Mesendoderm (in vitro differentiated cells): ENCODE data around the gene MGAT3.

Experiments used
- DNase-seq: peaks from one replicate; pipeline ENCODE4 v3.0.0; 2013
- H2AK5ac ChIP-seq: 2 replicates; pipeline ENCODE4 v1.6.1; 2013; ENCODE audit warnings: low read length, inconsistent platforms
- H2BK120ac ChIP-seq: 2 replicates; pipeline ENCODE4 v1.6.1; 2013; ENCODE audit warnings: low read depth, mild to moderate bottlenecking, low read length, moderate library complexity, mixed read lengths
- H2BK15ac ChIP-seq: replicated peaks from 2 replicates; pipeline ENCODE4 v1.6.1; 2013; ENCODE audit warnings: low read depth, mild to moderate bottlenecking, moderate library complexity
- H2BK5ac ChIP-seq: 2 replicates; pipeline ENCODE4 v1.6.1; 2013; ENCODE audit warnings: low read length, inconsistent platforms
- H3K18ac ChIP-seq: 2 replicates; pipeline ENCODE4 v1.6.1; 2013; ENCODE audit warnings: mild to moderate bottlenecking, low read length, mixed read lengths
- H3K23ac ChIP-seq: one replicate; pipeline ENCODE4 v1.6.1; 2013; ENCODE audit warnings: low read length
- H3K27ac ChIP-seq: 2 replicates; pipeline ENCODE4 v1.5.1; 2013; ENCODE audit warnings: low read depth, mild to moderate bottlenecking, inconsistent platforms, low read length, moderate library complexity
- H3K27me3 ChIP-seq: 2 replicates; pipeline ENCODE4 v1.6.1; 2013; ENCODE audit warnings: low read length, control low read depth, mild to moderate bottlenecking, inconsistent platforms; ENCODE audit not compliant: insufficient read depth, poor library complexity
- H3K36me3 ChIP-seq: 2 replicates; pipeline ENCODE4 v1.6.1; 2013; ENCODE audit warnings: low read length, inconsistent platforms; ENCODE audit not compliant: control insufficient read depth, insufficient read depth
- H3K4ac ChIP-seq: one replicate; pipeline ENCODE4 v1.6.1; 2013; ENCODE audit warnings: low read depth, mild to moderate bottlenecking, low read length, moderate library complexity
- H3K4me1 ChIP-seq: 2 replicates; pipeline ENCODE4 v1.6.1; 2013; ENCODE audit warnings: low read depth, low read length, inconsistent platforms; ENCODE audit not compliant: control insufficient read depth
- H3K4me2 ChIP-seq: 2 replicates; pipeline ENCODE4 v1.6.1; 2013; ENCODE audit warnings: low read length
- H3K4me3 ChIP-seq: 2 replicates; pipeline ENCODE4 v1.5.1; 2013; ENCODE audit warnings: mild to moderate bottlenecking, low read length
- H3K56ac ChIP-seq: one replicate; pipeline ENCODE4 v1.6.1; 2013; ENCODE audit warnings: low read length
- H3K79me1 ChIP-seq: 2 replicates; pipeline ENCODE4 v1.6.1; 2013; ENCODE audit warnings: low read length, inconsistent platforms
- H3K79me2 ChIP-seq: 2 replicates; pipeline ENCODE4 v1.6.1; 2013; ENCODE audit warnings: mild to moderate bottlenecking, low read length; ENCODE audit not compliant: control insufficient read depth, insufficient read depth
- H3K9ac ChIP-seq: 2 replicates; pipeline ENCODE4 v1.6.1; 2013; ENCODE audit warnings: low read length, inconsistent platforms
- H4K5ac ChIP-seq: one replicate; pipeline ENCODE4 v1.6.1; 2013; ENCODE audit warnings: low read length
- H4K8ac ChIP-seq: one replicate; pipeline ENCODE4 v1.6.1; 2013; ENCODE audit warnings: low read depth, mild to moderate bottlenecking, control low read depth, low read length, moderate library complexity
- WGBS: extraction: QIAGEN DNeasy Blood & Tissue Kit; methylation state at CpG from one replicate; pipeline ENCODE4 v1.1.7; 2013; ENCODE audit warnings: low lambda C conversion rate, missing lambda C conversion rate; ENCODE audit not compliant: insufficient coverage; ENCODE audit errors: extremely low coverage; 5-methylcytosine and 5-hydroxymethylcytosine counted together

MGAT3 gene

GRCh38 chr22:39470451-39471291 lies 13.9 kb downstream of the MGAT3 start:
- no peak overlapping the region for H4K8ac ChIP-seq

GRCh38 chr22:39471381-39472141 lies 14.7 kb downstream of the MGAT3 start:
- no peak overlapping the region for H2BK120ac ChIP-seq
- no peak overlapping the region for H3K4me3 ChIP-seq
- no peak overlapping the region for H3K23ac ChIP-seq
- H4K5ac ChIP-seq: no peak overlapping the region
- H3K79me2 ChIP-seq: no peaks in the 10 kb centered on the region
- peak; percentile 80 for DNase-seq
- peak overlapping the region; percentile 47 for H3K27ac ChIP-seq
- H3K36me3 ChIP-seq: no peaks in the 10 kb centered on the region
- no peaks in the 10 kb centered on the region for H3K79me1 ChIP-seq
- no CpG with 5 or more reads among the region's 13 CpGs for WGBS
- H2BK5ac ChIP-seq: peak overlapping the region; percentile 21
- no peak overlapping the region for H4K8ac ChIP-seq
- peak overlapping the region; percentile 33 for H3K9ac ChIP-seq
- H3K27me3 ChIP-seq: no peaks in the 10 kb centered on the region
- no peak overlapping the region for H3K4me2 ChIP-seq
- peak overlapping the region; percentile 78 for H3K4ac ChIP-seq
- H3K56ac ChIP-seq: peak overlapping the region; percentile 73
- H3K18ac ChIP-seq: peak overlapping the region; percentile 51
- peaks cover 38% of the 10 kb centered on the region for H3K4me1 ChIP-seq
- H2AK5ac ChIP-seq: peak overlapping the region; percentile 72
- no peak overlapping the region for H2BK15ac ChIP-seq

More at GRCh38 chr22:39470451-39471291, 13.9 kb downstream of the MGAT3 start:
- Histone ChIP-seq H3K4me3 (no peak overlapping the region), H2BK120ac (no peak overlapping the region), H3K27ac (no peak overlapping the region), H2BK15ac (no peak overlapping the region), H3K4me2 (no peak overlapping the region), H3K79me2 (no peaks in the 10 kb centered on the region), H3K4me1 (peaks cover 38% of the 10 kb centered on the region), H3K56ac (peak overlapping the region; percentile 66), H3K36me3 (no peaks in the 10 kb centered on the region), H2AK5ac (peak overlapping the region; percentile 91), H3K9ac (peak overlapping the region; percentile 36), H4K5ac (no peak overlapping the region), H2BK5ac (peak overlapping the region; percentile 37), H3K23ac (peak overlapping the region; percentile 69), H3K79me1 (no peaks in the 10 kb centered on the region), H3K18ac (peak overlapping the region; percentile 51), H3K27me3 (no peaks in the 10 kb centered on the region), H3K4ac (peak overlapping the region; percentile 78)
- no CpG with 5 or more reads among the region's 16 CpGs for WGBS
- no peak for DNase-seq

- H3K4me3 ChIP-seq: no peak overlapping the region
- H2BK15ac ChIP-seq: no peak overlapping the region
- H3K27me3 ChIP-seq: no peaks in the 10 kb centered on the region
- no peaks in the 10 kb centered on the region for H3K79me1 ChIP-seq
- no peaks in the 10 kb centered on the region for H3K36me3 ChIP-seq
- H3K27ac ChIP-seq: peak overlapping the region; percentile 34
- H3K9ac ChIP-seq: peak overlapping the region; percentile 15
- H3K79me2 ChIP-seq: no peaks in the 10 kb centered on the region
- H3K4ac ChIP-seq: no peak overlapping the region
- H3K4me1 ChIP-seq: peaks cover 38% of the 10 kb centered on the region
- peak; percentile 73 for DNase-seq
- peak overlapping the region; percentile 41 for H2BK5ac ChIP-seq
- whole genome bisulfite sequencing: no CpG with 5 or more reads among the region's 19 CpGs
- no peak overlapping the region for H2AK5ac ChIP-seq
- no peak overlapping the region for H3K4me2 ChIP-seq
- no peak overlapping the region for H2BK120ac ChIP-seq
- no peak overlapping the region for H4K5ac ChIP-seq
- H3K23ac ChIP-seq: no peak overlapping the region
- H3K18ac ChIP-seq: peak overlapping the region; percentile 35
- no peak overlapping the region for H4K8ac ChIP-seq
- H3K56ac ChIP-seq: peak overlapping the region; percentile 73
These were observed 16.1 kb downstream of the MGAT3 start for GRCh38 chr22:39472570-39473556.

- Histone ChIP-seq H3K79me1 (no peaks in the 10 kb centered on the region), H3K4me1 (peaks cover 38% of the 10 kb centered on the region), H3K36me3 (no peaks in the 10 kb centered on the region), H3K4ac (no peak overlapping the region), H3K4me3 (no peak overlapping the region), H3K27me3 (no peaks in the 10 kb centered on the region), H2BK5ac (peak overlapping the region; percentile 71), H4K5ac (no peak overlapping the region), H3K56ac (peak overlapping the region; percentile 83), H2BK120ac (peak overlapping the region; percentile 6), H3K23ac (no peak overlapping the region), H3K79me2 (no peaks in the 10 kb centered on the region), H3K4me2 (no peak overlapping the region), H3K27ac (peak overlapping the region; percentile 90), H2AK5ac (peak overlapping the region; percentile 40), H3K18ac (peak overlapping the region; percentile 35), H4K8ac (no peak overlapping the region), H3K9ac (peak overlapping the region; percentile 47), H2BK15ac (no peak overlapping the region)
- WGBS: no CpG with 5 or more reads among the region's 5 CpGs
- no peak for DNase-seq
These were observed 17.0 kb downstream of the MGAT3 start for GRCh38 chr22:39473851-39474250.

- H3K79me1 ChIP-seq: no peaks in the 10 kb centered on the region
- H2BK5ac ChIP-seq: peak overlapping the region; percentile 71
- H2AK5ac ChIP-seq: peak overlapping the region; percentile 40
- no peaks in the 10 kb centered on the region for H3K36me3 ChIP-seq
- H3K56ac ChIP-seq: peak overlapping the region; percentile 83
- DNase-seq: peak; percentile 98
- no CpG with 5 or more reads among the region's 11 CpGs for WGBS
- no peak overlapping the region for H4K5ac ChIP-seq
- peaks cover 38% of the 10 kb centered on the region for H3K4me1 ChIP-seq
- no peaks in the 10 kb centered on the region for H3K79me2 ChIP-seq
- H3K23ac ChIP-seq: no peak overlapping the region
- H2BK120ac ChIP-seq: peak overlapping the region; percentile 6
- H3K18ac ChIP-seq: peak overlapping the region; percentile 35
- H3K4me3 ChIP-seq: no peak overlapping the region
- no peak overlapping the region for H3K4me2 ChIP-seq
- peak overlapping the region; percentile 47 for H3K9ac ChIP-seq
- no peak overlapping the region for H3K4ac ChIP-seq
- H4K8ac ChIP-seq: no peak overlapping the region
- H3K27ac ChIP-seq: peak overlapping the region; percentile 90
- no peaks in the 10 kb centered on the region for H3K27me3 ChIP-seq
- no peak overlapping the region for H2BK15ac ChIP-seq
These were observed 17.7 kb downstream of the MGAT3 start for GRCh38 chr22:39474351-39475111.
